GM18951 (cell line): ENCODE measurements around the gene PLEKHA3.
A peak's percentile ranks its signal among the peaks of the same experiment; 100 is the strongest.

Source experiments
- POLR2A ChIP-seq: IDR thresholded peaks from 4 replicates; pipeline ENCODE4 v1.6.1; 2011; ENCODE audit warnings: mild to moderate bottlenecking; ENCODE audit not compliant: insufficient read length, insufficient read depth; ENCODE audit errors: extremely low read depth
- in situ Hi-C: fragments of 300-500 bp; cut with MboI; formaldehyde crosslinking; loops from one replicate; pipeline ENCODE4 v1.12.0; 2022; ENCODE audit warnings: low sequenced_read_pairs, mixed read lengths, inconsistent platforms; ENCODE audit not compliant: unreplicated experiment

PLEKHA3 gene

DNA sequence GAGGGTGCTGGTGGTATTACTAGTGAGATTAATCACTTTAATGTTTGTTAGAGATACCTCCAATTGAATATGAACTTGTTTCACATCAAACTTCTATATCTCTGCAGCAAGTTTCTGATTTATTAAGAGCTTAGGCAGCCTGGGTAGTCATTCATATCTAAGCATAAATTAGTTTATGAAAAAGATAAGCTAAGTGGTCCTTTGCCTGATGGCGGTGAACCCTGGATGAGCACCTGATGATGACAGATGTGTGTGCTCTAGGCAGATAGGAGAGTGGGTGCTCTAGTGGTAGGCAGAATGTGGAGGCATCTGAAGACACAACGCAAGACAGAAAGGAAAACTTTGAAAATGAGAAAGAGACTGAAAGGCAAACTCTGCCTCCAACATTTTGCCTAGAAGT is 6.9 kb upstream of the PLEKHA3 start:
- no peak for TF ChIP-seq POLR2A

DNA sequence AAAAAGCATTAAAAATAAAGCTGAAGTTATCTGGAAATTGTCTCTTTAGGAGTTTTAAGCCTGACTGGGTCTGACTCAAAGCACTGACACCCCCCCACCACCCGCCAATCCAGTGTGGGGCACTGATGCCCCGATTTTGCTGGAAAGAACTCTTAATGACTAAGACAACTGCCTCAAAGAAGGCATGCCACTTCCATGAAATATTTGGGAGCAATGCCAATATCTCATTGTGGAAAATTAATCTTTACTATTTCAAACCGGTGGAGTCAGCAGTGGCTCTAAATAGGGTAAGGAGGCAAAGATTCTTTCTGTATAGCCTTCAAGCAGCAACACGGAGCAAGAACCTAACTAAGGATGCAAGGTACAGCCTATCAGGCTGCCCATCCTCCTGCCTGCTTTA is 6.3 kb upstream of the PLEKHA3 start:
- in situ Hi-C loops, result no loop called here
- no peak for TF ChIP-seq POLR2A

More for the DNA sequence above, 6.9 kb upstream of the PLEKHA3 start:
- in situ Hi-C loops, result no loop called here

DNA sequence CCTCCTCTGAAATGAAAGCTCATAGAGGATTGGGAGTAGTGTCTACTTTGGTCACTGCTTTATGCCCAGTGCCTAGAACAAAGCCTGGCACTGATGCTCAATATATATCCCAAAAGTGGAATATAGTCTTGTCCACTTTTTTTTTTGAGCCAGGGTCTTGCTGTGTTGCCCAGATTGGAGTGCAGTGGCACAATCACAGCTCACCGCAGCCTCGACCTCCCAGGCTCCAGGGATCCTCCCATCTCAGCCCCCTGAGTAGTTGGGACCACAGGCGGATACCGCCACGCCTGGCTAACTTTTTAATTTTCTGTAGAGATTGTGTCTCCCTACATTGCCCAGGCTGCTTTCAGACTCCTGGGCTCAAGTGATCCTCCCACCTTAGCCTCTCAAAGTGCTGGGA is 5.7 kb upstream of the PLEKHA3 start:
- TF ChIP-seq POLR2A, result no peak
- in situ Hi-C loops, result no loop called here

DNA sequence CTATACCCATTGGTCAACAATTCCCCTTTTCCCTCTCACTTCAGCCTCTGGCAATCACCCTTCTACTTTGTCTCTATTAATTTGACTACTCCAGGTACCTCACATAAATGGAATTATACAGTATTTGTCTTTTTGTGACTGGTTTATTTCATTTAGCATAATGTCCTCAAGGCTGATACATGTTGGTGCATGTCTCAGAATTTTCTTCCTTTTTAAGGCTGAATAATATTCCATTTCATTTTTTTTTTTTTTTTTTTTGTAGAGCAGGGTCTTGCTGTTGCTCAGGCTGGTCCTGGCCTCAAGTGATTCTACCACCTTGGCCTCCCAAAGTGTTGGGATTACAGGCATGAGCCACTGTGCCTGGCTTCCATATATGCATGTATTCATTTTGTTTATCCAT is 3.8 kb upstream of the PLEKHA3 start:
- in situ Hi-C loops, result no loop called here
- TF ChIP-seq POLR2A, result no peak

DNA sequence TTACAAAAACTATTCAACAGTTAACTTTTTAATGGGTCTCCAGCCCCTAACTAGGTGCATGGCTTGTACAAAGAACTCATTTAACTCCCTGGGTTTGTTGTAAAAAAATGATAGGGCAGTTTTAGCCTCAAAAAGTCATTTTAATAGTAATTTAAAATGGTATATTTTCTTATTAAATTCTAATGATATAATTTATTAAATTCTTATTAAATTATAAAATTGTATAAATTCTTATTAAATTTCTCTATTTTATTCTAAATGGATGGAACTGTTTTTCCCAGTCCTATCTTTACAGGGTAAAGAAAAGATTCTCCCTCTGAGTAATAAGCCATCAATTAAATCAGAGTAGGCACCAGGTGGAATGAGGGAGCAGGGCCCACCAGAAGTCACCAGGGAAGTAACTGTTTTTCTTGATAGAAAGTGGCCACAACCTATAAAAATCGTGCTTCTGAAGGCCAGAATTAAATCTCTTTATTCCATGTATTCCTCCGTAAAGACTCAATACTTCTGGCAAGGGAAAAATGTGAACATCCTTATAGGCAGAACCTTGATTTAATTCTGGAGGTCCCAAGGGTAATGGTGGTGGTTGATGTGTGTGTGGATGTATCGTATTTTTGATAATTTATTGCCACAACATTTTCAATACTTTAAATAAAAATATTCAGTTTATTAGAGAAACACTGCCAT is 2.7 kb upstream of the PLEKHA3 start:
- no peak for TF ChIP-seq POLR2A
- in situ Hi-C loops, result no loop called here

DNA sequence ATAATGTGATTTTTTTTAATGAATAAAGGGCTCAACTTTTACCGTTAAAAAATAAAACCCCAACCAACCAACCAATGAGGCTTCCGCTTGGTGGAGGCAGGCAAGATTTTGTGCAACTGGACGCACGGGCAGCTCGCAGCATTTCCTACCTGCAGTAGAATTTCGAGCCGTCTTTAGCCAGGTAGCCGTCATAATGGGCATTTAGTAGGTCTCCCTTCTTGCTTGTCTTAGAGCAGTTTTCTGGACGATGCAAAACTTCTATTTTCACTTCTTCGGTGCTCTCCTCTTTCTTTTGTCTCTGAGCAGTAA is 2.2 kb upstream of the PLEKHA3 start:
- TF ChIP-seq POLR2A, result no peak
- in situ Hi-C loops, result no loop called here

DNA sequence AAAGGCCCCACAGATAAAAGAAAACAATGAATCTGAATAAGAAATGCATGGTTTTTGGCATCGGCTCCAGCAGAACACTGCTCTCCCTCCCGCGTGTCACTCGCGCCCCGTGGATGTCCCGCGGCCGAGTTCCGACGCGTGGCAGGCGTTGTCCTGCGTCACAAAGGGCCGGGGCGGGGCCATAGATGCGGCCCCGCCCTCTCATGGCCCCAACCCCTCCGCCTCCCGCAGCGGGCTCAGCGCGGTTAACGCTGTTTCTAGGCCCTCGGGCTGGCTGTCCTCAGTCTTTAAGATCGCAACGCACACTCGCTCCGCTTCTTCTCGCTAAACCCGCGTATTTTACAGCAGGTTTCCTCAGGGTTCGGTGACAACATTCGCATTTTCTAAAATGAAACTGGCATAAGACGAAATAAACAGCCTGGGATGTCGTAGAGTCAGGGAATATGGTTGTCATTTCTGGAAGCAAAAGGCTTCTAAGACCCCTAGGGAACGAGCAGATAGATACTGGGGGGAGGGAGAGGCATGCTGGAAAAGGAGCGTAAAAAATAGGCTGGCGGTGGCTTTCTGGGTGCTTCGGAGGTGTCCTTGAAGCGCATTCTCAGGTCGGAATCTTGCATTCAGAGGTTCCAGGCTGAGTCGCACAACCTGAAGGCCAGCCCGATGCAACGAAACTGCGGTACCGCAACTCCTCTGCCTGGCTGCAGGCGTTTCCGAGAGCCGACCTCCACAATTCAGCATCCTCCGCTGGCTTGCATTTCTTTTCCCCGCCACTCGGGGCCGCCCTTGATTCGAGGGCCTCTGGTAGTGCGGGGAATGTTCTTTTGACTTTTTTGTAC is 1.6 kb upstream of the PLEKHA3 start, which contains the start of gene FKBP7:
Gene FKBP7 (minus strand): TSS at position 162 of the 836 bp plus-strand sequence. CDS start 101 bp downstream, at position 61.
- peak; percentile 80 for TF ChIP-seq POLR2A
- in situ Hi-C loops, result no loop called here

DNA sequence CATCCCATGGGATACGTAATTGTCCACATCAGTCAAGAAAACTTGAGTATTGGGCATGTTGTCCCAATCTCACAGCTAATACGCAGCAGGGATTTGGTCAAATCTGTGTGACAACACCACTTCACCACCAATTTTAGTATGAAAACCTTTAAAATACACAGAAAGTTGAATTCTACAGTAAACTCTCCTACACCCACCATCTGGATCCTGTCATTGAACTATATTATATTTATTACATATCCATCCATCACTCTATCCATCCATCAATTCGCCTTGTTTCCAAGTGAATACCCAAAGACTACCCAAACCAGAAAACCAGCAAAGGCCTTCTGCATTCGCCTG is 1.0 kb upstream of the PLEKHA3 start:
- in situ Hi-C loops, result no loop called here
- TF ChIP-seq POLR2A, result no peak

DNA sequence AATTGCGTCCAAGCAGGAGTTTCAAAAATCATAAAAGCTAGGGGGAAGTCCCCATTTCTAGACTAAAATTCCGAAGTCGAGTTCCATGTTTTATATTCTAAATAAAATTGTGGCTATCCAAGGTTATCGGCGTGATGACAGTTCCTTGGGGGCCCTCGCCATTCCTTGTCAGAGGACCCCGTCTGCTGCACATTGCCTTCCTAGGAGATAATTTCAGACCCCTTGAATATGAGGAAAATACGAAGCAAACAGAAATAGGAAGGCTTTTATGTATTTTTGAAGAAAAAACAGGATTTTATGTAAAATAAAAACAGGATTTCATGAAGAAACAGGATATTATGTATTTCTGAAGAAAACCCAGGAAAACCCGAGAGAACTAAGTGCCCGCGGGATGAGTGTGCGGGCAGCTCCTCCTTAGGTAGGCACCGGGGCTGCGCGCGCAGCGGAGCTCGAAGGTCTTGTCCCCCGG is 465 bp upstream of the PLEKHA3 start:
- TF ChIP-seq POLR2A, result no peak
- in situ Hi-C loops, result no loop called here

DNA sequence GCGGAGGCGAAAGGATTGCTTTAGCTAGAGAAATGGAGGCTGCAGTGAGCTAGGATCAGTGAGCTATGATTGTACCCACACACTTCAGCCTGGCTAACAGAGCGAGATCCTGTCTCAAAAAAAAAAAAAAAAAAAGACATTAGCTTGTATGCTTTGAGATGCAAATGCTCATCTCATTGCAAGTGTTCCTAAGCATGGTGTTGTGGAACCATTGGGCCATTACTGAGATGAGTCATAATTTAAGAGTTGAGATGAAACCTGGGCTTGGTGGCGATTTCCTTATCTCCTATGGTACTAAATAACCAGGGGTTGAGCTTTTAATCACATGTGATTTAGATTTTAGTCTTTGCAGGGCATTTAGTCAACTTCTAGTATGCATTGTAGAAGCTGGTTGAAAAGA is 2.2 kb downstream of the PLEKHA3 start:
- TF ChIP-seq POLR2A, result no peak
- in situ Hi-C loops, result no loop called here

DNA sequence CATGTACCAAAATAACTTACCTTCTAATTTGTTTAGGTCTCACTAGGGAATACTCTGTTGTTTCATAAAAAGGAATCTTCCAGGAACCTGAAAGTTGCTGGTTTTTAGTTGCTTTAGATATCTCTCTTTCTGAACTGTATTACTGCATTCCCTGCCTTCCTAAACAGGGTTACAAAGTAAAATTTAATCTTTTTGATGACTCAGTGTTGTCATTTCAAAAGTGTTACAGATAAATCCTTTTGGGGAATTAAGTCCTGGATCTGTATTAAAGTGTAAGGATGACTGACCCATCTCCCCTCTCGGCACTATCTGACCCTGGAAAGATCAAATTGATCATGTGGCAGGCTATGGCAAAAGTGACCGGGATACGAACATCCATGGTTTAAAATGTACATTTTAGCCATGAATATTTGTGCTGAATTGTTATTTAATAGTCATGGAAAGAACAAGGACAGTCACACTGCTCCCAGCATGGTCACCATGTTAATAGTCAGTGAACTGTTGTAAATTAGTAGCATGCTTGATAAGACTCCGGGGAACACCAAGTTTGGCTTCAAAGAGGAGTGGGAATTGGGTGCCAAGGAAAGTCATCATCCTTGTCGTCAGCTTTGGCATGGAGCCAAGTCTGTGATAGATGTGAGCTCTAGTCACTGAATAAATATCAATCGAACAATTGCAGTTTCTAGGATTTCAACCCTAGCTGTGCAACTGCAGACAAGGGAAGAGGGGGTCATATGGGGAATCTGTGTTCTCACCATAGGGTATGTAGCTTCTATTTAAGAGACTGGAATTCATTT is 4.2 kb downstream of the PLEKHA3 start:
- in situ Hi-C loops, result no loop called here
- no peak for TF ChIP-seq POLR2A

DNA sequence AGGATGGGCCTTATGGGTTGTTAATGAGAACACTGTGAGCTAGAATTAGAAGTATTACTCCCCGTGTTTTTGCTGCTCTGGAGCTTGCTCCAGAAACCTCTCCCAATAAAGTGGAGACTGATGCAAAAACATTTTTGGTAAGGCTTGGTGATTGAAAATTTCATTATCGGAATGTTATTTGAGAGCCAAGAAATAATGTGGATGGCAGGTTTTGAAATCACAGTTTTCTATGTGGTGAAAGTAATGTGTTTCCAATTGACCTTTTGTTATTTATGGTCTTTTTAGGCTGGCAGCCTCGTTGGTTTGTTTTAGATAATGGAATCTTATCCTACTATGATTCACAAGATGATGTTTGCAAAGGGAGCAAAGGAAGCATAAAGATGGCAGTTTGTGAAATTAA is 5.1 kb downstream of the PLEKHA3 start:
- in situ Hi-C loops, result no loop called here
- no peak for TF ChIP-seq POLR2A

DNA sequence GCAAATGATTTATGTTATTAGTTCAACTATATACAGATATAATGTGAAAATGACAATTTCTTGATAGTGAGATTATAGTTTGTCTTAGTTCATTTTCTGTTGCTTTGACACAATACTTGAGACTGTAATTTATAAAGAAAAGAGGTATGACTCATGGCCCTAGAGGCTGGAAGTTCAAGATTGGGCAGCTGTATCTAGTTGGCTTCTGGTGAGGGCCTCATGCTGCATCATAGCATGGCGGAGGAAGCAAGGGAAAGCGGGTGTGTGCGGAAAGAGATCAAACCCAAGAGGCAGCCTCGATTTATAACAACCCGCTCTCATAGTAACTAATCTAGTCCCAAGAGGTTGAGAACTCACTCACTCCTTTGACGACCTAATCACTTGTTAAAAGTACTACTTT is 11.4 kb downstream of the PLEKHA3 start:
- in situ Hi-C loops, result no loop called here
- no peak for TF ChIP-seq POLR2A
